ENCODE data around the gene SASS6. TPM values are rescaled to one million over a fixed set of nuclear protein-coding genes. Genes with fewer than 3 reads are reported as not detected.

Gene SASS6
- total and polyA plus RNA-seq, 4 donors: 0.88 to 2.5 (median 1.9) TPM

DNA sequence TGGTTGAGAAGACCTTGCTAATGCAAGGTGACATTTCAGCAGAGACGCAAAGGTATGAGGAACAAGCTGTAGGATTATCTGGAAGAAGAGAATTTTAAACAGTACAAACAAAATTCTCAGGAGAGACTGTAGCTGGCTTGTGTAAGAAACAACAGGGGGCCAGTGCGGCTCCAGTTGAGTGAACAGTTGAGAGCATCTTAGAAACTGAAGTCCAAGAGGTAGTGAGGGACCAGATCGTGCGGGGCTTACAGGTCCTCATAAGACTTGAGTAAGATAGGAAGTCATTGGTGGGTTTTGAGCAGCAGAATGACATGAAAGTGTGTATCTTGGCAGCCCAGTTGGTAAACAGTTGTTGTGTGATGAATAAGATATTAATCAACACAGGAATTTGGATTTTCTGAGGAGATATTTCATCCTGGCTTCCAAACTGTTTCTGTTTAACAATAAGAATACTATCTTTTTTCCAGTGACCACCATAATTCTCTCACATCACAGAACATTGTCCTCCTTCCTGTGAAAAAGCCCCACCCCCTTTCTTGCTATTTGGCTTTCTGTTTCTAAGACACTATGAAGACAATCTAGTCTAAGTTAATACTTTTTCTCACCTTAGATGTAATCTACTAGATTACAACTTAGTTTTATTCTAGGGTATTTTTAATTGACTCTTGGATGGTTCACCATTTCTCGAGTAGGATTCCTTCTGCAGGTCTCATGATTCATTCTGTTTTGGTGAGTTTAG lies 62.4 kb downstream of the SASS6 start:
- no peak for DNase-seq
- no peaks in the 10 kb centered on the region for H3K9me3 ChIP-seq (ENCODE audit: control insufficient read depth, low read length)
- H3K27ac ChIP-seq (ENCODE audit: low read depth in 1 of 2, low read length in 2 of 2): no peak overlapping the region
- no peaks in the 10 kb centered on the region for H3K27me3 ChIP-seq (ENCODE audit: control insufficient read depth in 1 of 2, insufficient read depth in 2 of 2, low read length in 1 of 2)
- H3K4me1 ChIP-seq (ENCODE audit: control insufficient read depth in 1 of 2, insufficient read depth in 2 of 2, low read length in 2 of 2): no peaks in the 10 kb centered on the region
- no peak for ATAC-seq (ENCODE audit: low FRiP score)
- H3K36me3 ChIP-seq (ENCODE audit: control insufficient read depth in 1 of 2, insufficient read depth in 2 of 2, low read length in 1 of 2): peaks cover 0 to 3% of the 10 kb centered on the region in 2 donors
- intact Hi-C loops (cut with DNase I): no loop called here
- 94 to 96% methylated on average over 5 of the region's 5 CpGs for WGBS, 2 donors
- H3K4me3 ChIP-seq (ENCODE audit: low read length in 2 of 2): no peak overlapping the region

DNA sequence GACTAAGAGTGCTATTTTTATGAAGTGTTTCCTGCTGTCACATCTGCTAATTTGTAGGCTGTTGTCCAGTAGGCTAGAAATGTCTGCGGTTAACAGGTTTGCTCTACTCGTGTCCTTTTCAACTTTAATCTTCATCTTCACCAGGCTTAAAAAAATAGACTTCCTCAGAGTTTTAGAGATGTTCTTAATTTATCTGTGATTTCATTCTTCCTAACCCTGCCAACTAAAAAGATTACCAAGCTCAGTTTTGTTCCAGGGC lies 66.8 kb downstream of the SASS6 start:
- Histone ChIP-seq H3K9me3 (ENCODE audit: control insufficient read depth, low read length) (no peaks in the 10 kb centered on the region), H3K4me3 (ENCODE audit: low read length in 2 of 2) (no peak overlapping the region), H3K4me1 (ENCODE audit: control insufficient read depth in 1 of 2, insufficient read depth in 2 of 2, low read length in 2 of 2) (no peaks in the 10 kb centered on the region), H3K36me3 (ENCODE audit: control insufficient read depth in 1 of 2, insufficient read depth in 2 of 2, low read length in 1 of 2) (peaks cover 0 to 3% of the 10 kb centered on the region in 2 donors), H3K27me3 (ENCODE audit: control insufficient read depth in 1 of 2, insufficient read depth in 2 of 2, low read length in 1 of 2) (no peaks in the 10 kb centered on the region), H3K27ac (ENCODE audit: low read depth in 1 of 2, low read length in 2 of 2) (no peak overlapping the region)
- WGBS, 2 donors: 65 to 68% methylated on average over 2 of the region's 2 CpGs
- ATAC-seq (ENCODE audit: low FRiP score) (no peak), DNase-seq (no peak)
- intact Hi-C loops (cut with DNase I): no loop called here

DNA sequence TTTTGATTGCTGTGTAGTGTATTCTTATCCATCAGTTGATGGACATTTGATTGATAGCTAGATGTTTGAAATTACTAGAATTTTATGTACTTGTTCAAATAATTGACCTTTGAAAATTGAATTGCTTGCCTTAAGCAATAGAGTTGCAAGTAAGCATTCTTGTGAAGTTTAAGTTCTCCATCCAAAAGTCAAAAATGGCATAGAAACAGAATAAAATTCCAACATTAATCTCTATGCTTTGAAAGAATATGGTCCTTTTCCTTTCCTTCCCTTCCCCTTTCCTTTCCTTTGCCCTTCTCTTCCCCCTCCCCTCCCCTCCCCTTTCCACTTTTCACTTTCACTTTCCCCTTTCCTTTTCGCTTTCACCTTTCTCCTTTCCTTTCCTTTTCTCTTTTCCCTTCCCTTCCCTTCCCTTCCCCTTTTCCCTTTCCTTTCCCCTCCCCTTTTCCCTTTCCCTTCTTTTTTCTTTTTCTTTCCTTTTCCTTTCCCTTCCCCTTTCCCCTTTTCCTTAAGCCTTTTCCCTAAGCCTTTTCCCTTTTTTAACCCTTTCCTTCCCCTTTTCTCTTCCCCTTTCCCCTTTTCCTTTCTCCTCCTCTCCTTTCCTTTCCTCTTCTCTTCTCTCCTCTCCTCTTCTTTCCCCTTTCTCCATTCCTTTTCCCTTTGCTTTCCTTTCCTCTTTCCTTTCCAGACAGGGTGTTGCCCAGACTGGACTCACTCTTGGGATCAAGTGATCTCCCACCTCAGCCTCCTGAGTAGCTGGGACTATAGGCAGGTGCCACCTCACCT lies 67.4 kb downstream of the SASS6 start:
- Histone ChIP-seq H3K27ac (ENCODE audit: low read depth in 1 of 2, low read length in 2 of 2) (no peak overlapping the region), H3K36me3 (ENCODE audit: control insufficient read depth in 1 of 2, insufficient read depth in 2 of 2, low read length in 1 of 2) (peaks cover under 1 to 4% of the 10 kb centered on the region in 2 donors), H3K27me3 (ENCODE audit: control insufficient read depth in 1 of 2, insufficient read depth in 2 of 2, low read length in 1 of 2) (no peaks in the 10 kb centered on the region)

DNA sequence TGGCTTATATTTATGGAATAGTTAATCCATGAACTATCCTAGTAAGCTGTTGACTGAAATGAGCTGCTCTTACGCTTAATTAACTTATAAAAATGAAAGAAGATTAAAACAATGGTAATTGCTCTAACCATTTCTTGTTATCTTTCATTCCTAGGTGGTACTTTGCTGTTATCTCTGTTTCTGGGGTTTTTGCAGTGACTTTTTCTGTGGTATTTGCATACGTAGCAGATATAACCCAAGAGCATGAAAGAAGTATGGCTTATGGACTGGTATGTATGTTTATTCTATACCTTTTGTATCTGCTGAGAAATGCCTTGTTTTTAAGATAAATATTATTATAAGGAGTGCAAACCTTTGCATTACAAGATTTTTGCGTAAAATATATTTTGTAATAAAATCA lies 71.0 kb downstream of the SASS6 start:
- DNase-seq (no peak), ATAC-seq (ENCODE audit: low FRiP score) (no peak)
- Histone ChIP-seq H3K27me3 (ENCODE audit: control insufficient read depth in 1 of 2, insufficient read depth in 2 of 2, low read length in 1 of 2) (no peaks in the 10 kb centered on the region), H3K4me3 (ENCODE audit: low read length in 2 of 2) (no peak overlapping the region), H3K36me3 (ENCODE audit: control insufficient read depth in 1 of 2, insufficient read depth in 2 of 2, low read length in 1 of 2) (peaks cover 2 to 3% of the 10 kb centered on the region in 2 donors), H3K4me1 (ENCODE audit: control insufficient read depth in 1 of 2, insufficient read depth in 2 of 2, low read length in 2 of 2) (no peaks in the 10 kb centered on the region), H3K9me3 (ENCODE audit: control insufficient read depth, low read length) (no peaks in the 10 kb centered on the region), H3K27ac (ENCODE audit: low read depth in 1 of 2, low read length in 2 of 2) (no peak overlapping the region)
- 94 to 96% methylated on average over 3 of the region's 3 CpGs for WGBS, 2 donors
- intact Hi-C loops (cut with DNase I): no loop called here

More for the DNA sequence above, 67.4 kb downstream of the SASS6 start:
- DNase-seq: no peak
- Histone ChIP-seq H3K9me3 (ENCODE audit: control insufficient read depth, low read length) (no peaks in the 10 kb centered on the region), H3K4me3 (ENCODE audit: low read length in 2 of 2) (no peak overlapping the region), H3K4me1 (ENCODE audit: control insufficient read depth in 1 of 2, insufficient read depth in 2 of 2, low read length in 2 of 2) (no peaks in the 10 kb centered on the region)
- ATAC-seq (ENCODE audit: low FRiP score): no peak
- intact Hi-C loops (cut with DNase I): no loop called here
- 94 to 96% methylated on average over 1 of the region's 1 CpG for WGBS, 2 donors

DNA sequence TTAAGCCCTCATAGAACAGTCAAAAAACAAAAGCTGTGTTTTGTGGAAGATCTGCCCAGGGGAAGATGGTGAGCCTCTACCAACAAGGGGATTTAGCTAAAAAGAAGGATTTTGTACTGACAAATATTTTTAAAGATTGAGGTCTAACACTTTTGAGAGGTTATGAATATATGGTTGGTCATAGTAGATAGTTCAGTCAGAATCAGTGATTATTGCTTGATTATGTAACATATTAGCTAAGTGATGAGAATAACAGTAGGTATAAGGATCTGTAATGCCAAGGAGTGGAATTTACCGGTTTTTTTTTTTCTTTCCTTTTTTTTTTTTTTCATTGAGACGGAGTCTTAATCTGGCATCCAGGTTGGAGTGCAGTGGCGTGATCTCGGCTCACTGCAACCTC lies 79.0 kb downstream of the SASS6 start:
- DNase-seq (no peak), ATAC-seq (ENCODE audit: low FRiP score) (no peak)
- no peaks in the 10 kb centered on the region for H3K27me3 ChIP-seq (ENCODE audit: control insufficient read depth in 1 of 2, insufficient read depth in 2 of 2, low read length in 1 of 2)
- intact Hi-C loops (cut with DNase I): no loop called here
- H3K27ac ChIP-seq (ENCODE audit: low read depth in 1 of 2, low read length in 2 of 2): no peak overlapping the region
- 86 to 92% methylated on average over 4 of the region's 4 CpGs for WGBS, 2 donors
- H3K36me3 ChIP-seq (ENCODE audit: control insufficient read depth in 1 of 2, insufficient read depth in 2 of 2, low read length in 1 of 2): no peaks in the 10 kb centered on the region
- no peak overlapping the region for H3K4me3 ChIP-seq (ENCODE audit: low read length in 2 of 2)
- no peaks in the 10 kb centered on the region for H3K9me3 ChIP-seq (ENCODE audit: control insufficient read depth, low read length)
- H3K4me1 ChIP-seq (ENCODE audit: control insufficient read depth in 1 of 2, insufficient read depth in 2 of 2, low read length in 2 of 2): no peaks in the 10 kb centered on the region

DNA sequence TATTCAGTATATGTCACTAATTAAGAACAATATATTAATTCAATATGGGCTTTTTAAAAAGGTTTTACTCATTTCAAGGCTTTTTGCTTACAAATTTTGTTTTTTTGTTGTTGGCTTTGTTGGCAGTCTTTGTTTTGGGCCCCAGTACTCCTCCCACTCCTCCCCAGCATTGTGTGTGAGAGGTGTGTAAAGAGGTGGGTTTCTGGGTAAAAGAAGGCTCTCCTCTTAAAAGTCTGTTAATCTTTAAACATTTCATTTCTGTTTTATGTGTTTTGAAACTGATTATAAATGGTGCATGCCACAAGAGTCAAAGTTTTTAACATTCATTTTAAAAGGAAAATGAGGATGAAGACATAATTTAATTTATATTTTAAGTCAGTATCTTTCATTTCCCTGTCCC lies 79.6 kb downstream of the SASS6 start:
- Histone ChIP-seq H3K27ac (ENCODE audit: low read depth in 1 of 2, low read length in 2 of 2) (no peak overlapping the region), H3K36me3 (ENCODE audit: control insufficient read depth in 1 of 2, insufficient read depth in 2 of 2, low read length in 1 of 2) (no peaks in the 10 kb centered on the region), H3K4me3 (ENCODE audit: low read length in 2 of 2) (no peak overlapping the region), H3K4me1 (ENCODE audit: control insufficient read depth in 1 of 2, insufficient read depth in 2 of 2, low read length in 2 of 2) (no peaks in the 10 kb centered on the region), H3K27me3 (ENCODE audit: control insufficient read depth in 1 of 2, insufficient read depth in 2 of 2, low read length in 1 of 2) (no peaks in the 10 kb centered on the region), H3K9me3 (ENCODE audit: control insufficient read depth, low read length) (no peaks in the 10 kb centered on the region)
- intact Hi-C loops (cut with DNase I): no loop called here
- DNase-seq (no peak), ATAC-seq (ENCODE audit: low FRiP score) (no peak)

DNA sequence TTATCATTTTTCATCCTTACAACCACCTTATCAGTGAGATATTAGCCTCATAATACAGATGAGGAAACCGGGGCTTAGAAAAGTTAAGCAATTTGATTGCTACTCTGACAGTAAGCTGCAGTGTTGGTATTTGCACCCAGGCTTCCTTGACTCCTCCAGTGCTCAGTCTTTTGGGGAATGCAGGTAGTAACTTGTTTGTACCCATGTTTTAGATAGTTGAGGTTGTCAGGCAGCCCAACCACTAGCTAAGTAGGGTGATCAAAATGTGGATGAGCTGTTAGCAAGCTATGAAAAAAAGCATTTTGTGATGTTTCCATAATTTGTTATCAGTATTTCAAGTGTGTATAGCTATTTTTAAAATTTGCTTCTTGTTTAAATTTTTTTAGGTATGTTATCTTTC lies 80.8 kb downstream of the SASS6 start:
- intact Hi-C loops (cut with DNase I): no loop called here
- H3K9me3 ChIP-seq (ENCODE audit: control insufficient read depth, low read length): no peaks in the 10 kb centered on the region
- 57 to 83% methylated on average over 1 of the region's 1 CpG for WGBS, 2 donors
- no peaks in the 10 kb centered on the region for H3K27me3 ChIP-seq (ENCODE audit: control insufficient read depth in 1 of 2, insufficient read depth in 2 of 2, low read length in 1 of 2)
- no peak for ATAC-seq (ENCODE audit: low FRiP score)
- no peak overlapping the region for H3K27ac ChIP-seq (ENCODE audit: low read depth in 1 of 2, low read length in 2 of 2)
- no peak for DNase-seq
- no peak overlapping the region for H3K4me3 ChIP-seq (ENCODE audit: low read length in 2 of 2)
- no peaks in the 10 kb centered on the region for H3K4me1 ChIP-seq (ENCODE audit: control insufficient read depth in 1 of 2, insufficient read depth in 2 of 2, low read length in 2 of 2)
- no peaks in the 10 kb centered on the region for H3K36me3 ChIP-seq (ENCODE audit: control insufficient read depth in 1 of 2, insufficient read depth in 2 of 2, low read length in 1 of 2)

DNA sequence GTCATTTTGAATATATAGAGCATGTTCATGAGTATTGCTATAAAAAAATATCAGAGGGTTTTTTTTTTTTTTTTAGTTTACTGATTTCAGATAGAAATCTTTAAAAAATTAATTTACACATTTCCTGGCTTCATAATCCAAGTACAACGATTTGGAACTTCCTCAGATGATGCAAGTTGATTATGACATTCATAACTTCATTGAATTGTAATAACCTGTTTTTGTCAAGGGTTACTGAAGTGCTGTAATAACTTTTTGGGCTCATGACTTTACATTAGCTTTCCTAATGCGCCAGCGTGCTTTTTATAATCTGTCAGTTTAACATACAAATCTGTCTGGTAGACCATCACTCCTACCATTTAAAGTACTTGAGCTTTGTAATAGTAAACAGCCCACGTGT lies 81.3 kb downstream of the SASS6 start:
- Histone ChIP-seq H3K4me3 (ENCODE audit: low read length in 2 of 2) (no peak overlapping the region), H3K27me3 (ENCODE audit: control insufficient read depth in 1 of 2, insufficient read depth in 2 of 2, low read length in 1 of 2) (no peaks in the 10 kb centered on the region), H3K9me3 (ENCODE audit: control insufficient read depth, low read length) (no peaks in the 10 kb centered on the region), H3K4me1 (ENCODE audit: control insufficient read depth in 1 of 2, insufficient read depth in 2 of 2, low read length in 2 of 2) (no peaks in the 10 kb centered on the region), H3K27ac (ENCODE audit: low read depth in 1 of 2, low read length in 2 of 2) (no peak overlapping the region), H3K36me3 (ENCODE audit: control insufficient read depth in 1 of 2, insufficient read depth in 2 of 2, low read length in 1 of 2) (no peaks in the 10 kb centered on the region)
- ATAC-seq (ENCODE audit: low FRiP score) (no peak), DNase-seq (no peak)
- 78 to 82% methylated on average over 4 of the region's 4 CpGs for WGBS, 2 donors
- intact Hi-C loops (cut with DNase I): no loop called here

DNA sequence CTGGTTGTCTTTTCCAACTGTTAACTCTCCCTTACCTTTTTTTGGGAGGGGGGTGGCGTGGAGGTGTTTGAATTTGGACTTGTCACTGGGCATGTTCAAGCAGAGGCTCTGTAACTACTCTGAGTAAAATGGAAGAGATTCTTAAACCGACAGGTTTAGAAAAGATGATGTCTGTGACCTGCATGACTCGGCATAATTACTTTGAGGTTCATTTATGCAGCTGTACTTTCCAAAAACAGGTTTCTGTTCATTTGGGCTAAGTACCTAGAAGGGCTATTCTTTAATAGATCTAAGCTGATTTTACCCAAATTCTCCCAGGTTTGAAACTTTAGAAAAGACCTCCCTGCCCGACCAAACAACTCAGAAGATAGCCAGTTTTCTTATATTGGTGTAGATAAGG lies 82.6 kb downstream of the SASS6 start:
- Histone ChIP-seq H3K4me1 (ENCODE audit: control insufficient read depth in 1 of 2, insufficient read depth in 2 of 2, low read length in 2 of 2) (no peaks in the 10 kb centered on the region), H3K27me3 (ENCODE audit: control insufficient read depth in 1 of 2, insufficient read depth in 2 of 2, low read length in 1 of 2) (no peaks in the 10 kb centered on the region), H3K4me3 (ENCODE audit: low read length in 2 of 2) (no peak overlapping the region), H3K36me3 (ENCODE audit: control insufficient read depth in 1 of 2, insufficient read depth in 2 of 2, low read length in 1 of 2) (no peaks in the 10 kb centered on the region), H3K9me3 (ENCODE audit: control insufficient read depth, low read length) (no peaks in the 10 kb centered on the region), H3K27ac (ENCODE audit: low read depth in 1 of 2, low read length in 2 of 2) (no peak overlapping the region)
- no peak for ATAC-seq (ENCODE audit: low FRiP score)
- DNase-seq: no peak
- WGBS, 2 donors: 90 to 93% methylated on average over 4 of the region's 4 CpGs
- intact Hi-C loops (cut with DNase I): no loop called here

All from aorta (tissue), 5 donors.